ENCODE measurements around the gene CRADD.

GRCh38 chr12:93804392-93805179 lies 127.4 kb downstream of the CRADD start:
- TF ChIP-seq CTCF (tag by site-specific recombination; IDR thresholded peaks at IDR 0.05): no peak
- TF ChIP-seq ZNF24 (tag by site-specific recombination; IDR thresholded peaks at IDR 0.05): no peak
- no peak for TF ChIP-seq ZNF571 (tag by site-specific recombination; IDR thresholded peaks at IDR 0.05)
- TF ChIP-seq RBAK (tag by site-specific recombination; IDR thresholded peaks at IDR 0.05): no peak
- TF ChIP-seq ZNF792 (tag by site-specific recombination; IDR thresholded peaks at IDR 0.05): no peak

Measured in HEK293 (cell line).